Kidney (tissue), 14 donors: ENCODE data around the gene MRC2. TPM values are rescaled to one million over a fixed set of nuclear protein-coding genes. Genes with fewer than 3 reads are reported as not detected.

Experiments used
- DNase-seq, 5 donors: peaks; one replicate each; pipeline ENCODE4 v3.0.0-alpha.2; 2013 to 2020
- FAIRE-seq: peaks from 2 replicates; lab custom pipeline; 2012; peaks lifted over from hg19 to GRCh38; lab: Jason Lieb, UNC
- H3K27ac ChIP-seq, 2 donors: one replicate each; pipeline ENCODE4 v1.7.0; 2013; ENCODE audit warnings: low read depth in 2 of 2, low read length in 2 of 2, inconsistent platforms in 1 of 2
- H3K27me3 ChIP-seq: one replicate; pipeline ENCODE4 v1.7.1; 2013; ENCODE audit warnings: low read length, inconsistent platforms; ENCODE audit not compliant: control insufficient read depth, insufficient read depth
- H3K36me3 ChIP-seq, 3 donors: one replicate each; pipeline versions ENCODE4 v1.7.0 to v1.7.1; 2013; ENCODE audit warnings: low read length in 3 of 3, control low read depth in 1 of 3, inconsistent platforms in 1 of 3; ENCODE audit not compliant: insufficient read depth in 3 of 3, control insufficient read depth in 2 of 3
- H3K4me1 ChIP-seq, 3 donors: one replicate each; pipeline versions ENCODE4 v1.7.0 to v1.7.1; 2013; ENCODE audit warnings: low read length in 3 of 3, inconsistent platforms in 1 of 3, low read depth in 1 of 3; ENCODE audit not compliant: control insufficient read depth in 2 of 3, insufficient read depth in 2 of 3
- H3K4me3 ChIP-seq, 3 donors: one replicate each; pipeline versions ENCODE4 v1.7.0 to v1.8.1; 2013; ENCODE audit warnings: low read length in 3 of 3, control low read depth in 1 of 3, inconsistent platforms in 1 of 3
- H3K9ac ChIP-seq, 3 donors: one replicate each; pipeline versions ENCODE4 v1.7.0 to v1.7.1; 2013; ENCODE audit warnings: low read length in 3 of 3, control low read depth in 1 of 3, inconsistent platforms in 1 of 3
- H3K9me3 ChIP-seq, 3 donors: one replicate each; pipeline versions ENCODE4 v1.7.0 to v1.7.1; 2013; ENCODE audit warnings: low read length in 3 of 3, control low read depth in 1 of 3, inconsistent platforms in 1 of 3; ENCODE audit not compliant: control insufficient read depth in 2 of 3, insufficient read depth in 1 of 3
- intact Hi-C: fragments of 100-400 bp; cut with DNase I; formaldehyde crosslinking; loops from one replicate; pipeline ENCODE4 v1.11.1; 2022
- polyA plus RNA-seq: library from polyadenylated mRNA; stranded (reverse); fragments of 350-450 nt; fragmentation: Illumina TruSeq; extraction: RNeasy Lipid Tissue Mini Kit (QIAGEN cat#74804); gene quantifications from one replicate; pipeline ENCODE4 v1.2.3, GENCODE V29; 2014; ENCODE audit warnings: low read depth, low replicate concordance; ENCODE audit not compliant: insufficient read depth
- total RNA-seq: library from RNA; stranded (reverse); fragmentation: NEBNext Ultra II Directional; extraction: Animal tissue kit (Norgen Biotek cat#: 25700); gene quantifications from one replicate; pipeline ENCODE4 v1.2.1, GENCODE V29; 2021
- TF ChIP-seq, protein P1 (sequence below): IDR thresholded peaks from 3 replicates; pipeline ENCODE4 v1.5.1; 2012; ENCODE audit warnings: mild to moderate bottlenecking, moderate library complexity, borderline replicate concordance; ENCODE audit not compliant: insufficient read depth; ENCODE audit errors: extremely low read depth
- donor health status: control.
- donor health status: control.
- donor health status: control.
- donor health status: control.
- donor health status: control.
- donor health status: DM: yes; HTN: yes; CAD: no.
- donor health status: Normal renal cell carcinoma (clear cell type).

Gene MRC2
- total and polyA plus RNA-seq, 2 donors from 2014 or later: 18.0 to 23.7 TPM

GRCh38 chr17:62614142-62614541 is 13.3 kb upstream of the MRC2 start:
- Histone ChIP-seq H3K4me3 (no peak overlapping the region), H3K9me3 (no peaks in the 10 kb centered on the region), H3K27me3 (no peaks in the 10 kb centered on the region), H3K36me3 (peaks cover 2 to 14% (median 13%) of the 10 kb centered on the region in 3 donors), H3K9ac (no peak overlapping the region), H3K27ac (no peak overlapping the region), H3K4me1 (no peaks in the 10 kb centered on the region)
- FAIRE-seq (no peak), DNase-seq (peak in 2 of 5 donors; percentile 13 to 72)
- TF ChIP-seq, protein P1, sequence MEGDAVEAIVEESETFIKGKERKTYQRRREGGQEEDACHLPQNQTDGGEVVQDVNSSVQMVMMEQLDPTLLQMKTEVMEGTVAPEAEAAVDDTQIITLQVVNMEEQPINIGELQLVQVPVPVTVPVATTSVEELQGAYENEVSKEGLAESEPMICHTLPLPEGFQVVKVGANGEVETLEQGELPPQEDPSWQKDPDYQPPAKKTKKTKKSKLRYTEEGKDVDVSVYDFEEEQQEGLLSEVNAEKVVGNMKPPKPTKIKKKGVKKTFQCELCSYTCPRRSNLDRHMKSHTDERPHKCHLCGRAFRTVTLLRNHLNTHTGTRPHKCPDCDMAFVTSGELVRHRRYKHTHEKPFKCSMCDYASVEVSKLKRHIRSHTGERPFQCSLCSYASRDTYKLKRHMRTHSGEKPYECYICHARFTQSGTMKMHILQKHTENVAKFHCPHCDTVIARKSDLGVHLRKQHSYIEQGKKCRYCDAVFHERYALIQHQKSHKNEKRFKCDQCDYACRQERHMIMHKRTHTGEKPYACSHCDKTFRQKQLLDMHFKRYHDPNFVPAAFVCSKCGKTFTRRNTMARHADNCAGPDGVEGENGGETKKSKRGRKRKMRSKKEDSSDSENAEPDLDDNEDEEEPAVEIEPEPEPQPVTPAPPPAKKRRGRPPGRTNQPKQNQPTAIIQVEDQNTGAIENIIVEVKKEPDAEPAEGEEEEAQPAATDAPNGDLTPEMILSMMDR: no peak
- intact Hi-C loops: no loop called here

DNA sequence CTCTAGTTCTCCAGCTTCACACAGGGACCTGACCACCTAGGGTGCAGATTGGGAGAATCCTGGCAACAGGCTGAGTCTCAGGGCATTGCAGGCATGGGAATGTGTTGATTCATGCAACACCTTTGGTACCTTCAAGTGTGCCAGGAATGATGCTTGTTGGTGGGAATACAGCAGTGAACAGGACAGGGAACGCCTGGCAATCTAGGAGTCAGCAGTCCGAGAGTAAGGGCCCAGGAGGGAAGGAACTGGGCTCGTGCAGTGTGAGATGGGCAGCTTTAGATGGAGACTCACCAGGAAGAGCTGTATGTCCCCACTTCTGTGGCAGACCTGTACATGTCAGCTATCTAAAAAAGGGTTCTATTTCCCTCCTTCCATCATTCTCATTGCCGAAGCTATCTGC is 12.0 kb upstream of the MRC2 start:
- intact Hi-C loops: no loop called here
- TF ChIP-seq, protein P1: no peak
- no peak overlapping the region for H3K4me3 ChIP-seq
- H3K9me3 ChIP-seq: no peaks in the 10 kb centered on the region
- DNase-seq (no peak), FAIRE-seq (no peak)
- peaks cover 2 to 5% (median 3%) of the 10 kb centered on the region in 3 donors for H3K36me3 ChIP-seq
- no peak overlapping the region for H3K9ac ChIP-seq
- no peak overlapping the region for H3K27ac ChIP-seq
- no peaks in the 10 kb centered on the region for H3K27me3 ChIP-seq
- no peaks in the 10 kb centered on the region for H3K4me1 ChIP-seq

DNA sequence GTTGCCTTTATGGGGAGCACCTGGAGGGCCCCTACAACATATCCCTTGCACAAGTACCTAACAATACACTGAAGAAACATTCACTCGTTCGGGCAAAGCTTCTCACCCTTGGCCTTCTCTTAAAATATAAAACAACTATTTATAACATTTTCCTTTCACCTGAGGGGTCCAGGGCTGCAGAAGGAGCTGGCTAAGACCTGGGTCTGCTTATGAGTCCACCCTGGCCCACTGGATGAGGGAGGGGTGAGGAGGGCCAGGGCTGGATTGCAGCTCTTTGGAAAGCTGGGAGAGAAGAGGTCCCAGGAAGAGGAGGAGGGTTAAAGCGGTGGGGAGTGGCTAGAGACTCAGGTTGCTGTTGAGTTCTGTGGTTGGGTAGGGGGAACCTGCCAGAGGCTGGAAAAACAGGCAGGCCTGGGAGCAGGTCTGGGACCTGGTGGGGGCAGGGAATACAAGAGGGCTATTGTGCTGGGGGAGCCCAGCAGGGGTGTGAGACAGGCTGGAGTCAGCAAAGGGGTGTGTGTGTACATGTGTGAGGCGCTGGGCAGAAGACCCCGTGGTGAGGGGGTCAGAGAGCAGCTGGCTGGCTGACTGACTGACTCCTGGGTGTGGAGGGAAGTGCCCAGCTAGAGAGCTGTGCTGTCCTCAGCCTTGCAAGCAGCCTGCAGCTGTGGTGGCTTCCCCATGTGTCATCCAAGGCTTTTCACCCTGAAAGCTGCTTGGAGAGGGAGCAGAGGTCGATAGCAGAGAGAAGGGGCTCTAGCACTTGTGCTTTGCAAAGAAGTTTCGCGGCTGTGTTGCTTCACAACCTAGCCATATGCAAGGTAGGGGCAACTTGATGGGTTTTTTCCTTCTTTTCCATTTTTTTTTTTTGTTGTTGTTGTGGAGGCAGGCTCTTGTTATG is 10.2 kb upstream of the MRC2 start:
- TF ChIP-seq, protein P1: no peak
- H3K9me3 ChIP-seq: no peaks in the 10 kb centered on the region
- DNase-seq (peak in 3 of 5 donors; percentile 28 to 49 (median 37)), FAIRE-seq (no peak)
- no peaks in the 10 kb centered on the region for H3K27me3 ChIP-seq
- intact Hi-C loops: no loop called here
- no peak overlapping the region for H3K9ac ChIP-seq
- no peaks in the 10 kb centered on the region for H3K4me1 ChIP-seq
- no peak overlapping the region for H3K27ac ChIP-seq
- no peak overlapping the region for H3K4me3 ChIP-seq
- peaks cover 0 to 5% (median 0%) of the 10 kb centered on the region in 3 donors for H3K36me3 ChIP-seq
